SK-N-SH (cell line): Measurements from ENCODE around the gene UVRAG. TPM values are rescaled to one million over a fixed set of nuclear protein-coding genes. Genes with fewer than 3 reads are reported as not detected.

Experiments
- CTCF ChIA-PET: fragments of 300-600, 350-600 bp; formaldehyde crosslinking; extraction: SDS; loops from one replicate; lab custom pipeline; 2021; lab: Yijun Ruan, JAX
- POLR2A ChIA-PET: fragments of 350-600 bp; sonication (Branson Sonifier 250); formaldehyde crosslinking; extraction: SDS; loops from one replicate; lab custom pipeline; 2020; ENCODE audit warnings: antibody characterized with exemption, inconsistent platforms; lab: Yijun Ruan, JAX
- DNase-seq: peaks from one replicate; pipeline ENCODE4 v3.0.0; 2012
- H2AFZ ChIP-seq: fragments of 200-600 bp; sonication (generic); 2 replicates; pipeline ENCODE4 v1.8.1; 2016; ENCODE audit warnings: antibody characterized with exemption, mild to moderate bottlenecking, low read depth
- H3F3A ChIP-seq: fragments of 200-600 bp; sonication (generic); replicated peaks from 2 replicates; pipeline ENCODE3; 2016; ENCODE audit warnings: antibody characterized with exemption, mild to moderate bottlenecking; ENCODE audit not compliant: insufficient read depth
- H3K27ac ChIP-seq, 2 experiments: fragments of 200-500 bp in 1 of 2; fragments of 200-600 bp in 1 of 2; sonication (Bioruptor generic) in 1 of 2; sonication (generic), shearing (Covaris generic) in 1 of 2; 2 replicates each; pipeline versions ENCODE4 v1.5.1 to v1.6.1; 2014 to 2016; ENCODE audit warnings: low read depth in 2 of 2, inconsistent platforms in 1 of 2, low read length in 1 of 2, mild to moderate bottlenecking in 1 of 2, mixed read lengths in 1 of 2
- H3K27me3 ChIP-seq: fragments of 200-600 bp; sonication (generic), shearing (Covaris generic); 2 replicates; pipeline ENCODE4 v1.6.1; 2016; ENCODE audit warnings: mixed run types; ENCODE audit not compliant: insufficient read depth
- H3K36me3 ChIP-seq, 2 experiments: fragments of 200-500 bp in 1 of 2; fragments of 200-600 bp in 1 of 2; sonication (Bioruptor generic) in 1 of 2; sonication (generic) in 1 of 2; replicated peaks in 1 of 2; 2 replicates each; pipeline versions ENCODE3 to v1.5.1; 2014 to 2016; ENCODE audit warnings: low read length in 1 of 2, mild to moderate bottlenecking in 1 of 2; ENCODE audit not compliant: insufficient read depth in 2 of 2, control insufficient read depth in 1 of 2
- H3K4me1 ChIP-seq, 2 experiments: fragments of 200-500 bp in 1 of 2; fragments of 200-600 bp in 1 of 2; sonication (Bioruptor generic) in 1 of 2; sonication (generic), shearing (Covaris generic) in 1 of 2; 2 replicates each; pipeline versions ENCODE4 v1.5.1 to v1.6.1; 2014 to 2016; ENCODE audit warnings: low read depth in 1 of 2, low read length in 1 of 2, mixed run types in 1 of 2; ENCODE audit not compliant: insufficient read depth in 2 of 2, control insufficient read depth in 1 of 2
- H3K4me2 ChIP-seq: fragments of 200-600 bp; sonication (generic), shearing (Covaris generic); 2 replicates; pipeline ENCODE4 v1.6.1; 2017; ENCODE audit warnings: mixed run types
- H3K4me3 ChIP-seq, 2 experiments: fragments of 200-500 bp in 1 of 2; fragments of 200-600 bp in 1 of 2; sonication (Bioruptor generic) in 1 of 2; sonication (generic), shearing (Covaris generic) in 1 of 2; 2 replicates each; pipeline versions ENCODE4 v1.5.1 to v1.8.1; 2014 to 2016; ENCODE audit warnings: low read depth in 2 of 2, inconsistent platforms in 1 of 2, low read length in 1 of 2, mild to moderate bottlenecking in 1 of 2, mixed read lengths in 1 of 2, moderate library complexity in 1 of 2
- H3K79me2 ChIP-seq: fragments of 200-600 bp; sonication (generic); 2 replicates; pipeline ENCODE4 v1.8.1; 2017; ENCODE audit warnings: mild to moderate bottlenecking; ENCODE audit not compliant: insufficient read depth
- H3K9ac ChIP-seq: fragments of 200-600 bp; sonication (generic); 2 replicates; pipeline ENCODE4 v1.6.1; 2017; ENCODE audit warnings: mixed run types
- H3K9me2 ChIP-seq: fragments of 200-600 bp; sonication (generic); 2 replicates; pipeline ENCODE4 v1.6.1; 2017; ENCODE audit warnings: mixed run types
- H3K9me3 ChIP-seq: fragments of 200-600 bp; sonication (generic); 2 replicates; pipeline ENCODE4 v1.6.1; 2017; ENCODE audit warnings: mixed run types, mild to moderate bottlenecking, moderate library complexity
- H4K20me1 ChIP-seq: fragments of 200-600 bp; sonication (generic); 2 replicates; pipeline ENCODE4 v1.6.1; 2017; ENCODE audit warnings: mild to moderate bottlenecking, mixed run types; ENCODE audit not compliant: insufficient read depth
- EP300 ChIP-seq, 2 experiments: IDR thresholded peaks; 2 replicates each; pipeline versions ENCODE4 v1.4.0 to v1.6.1; 2012; ENCODE audit warnings: borderline replicate concordance in 1 of 2, low read depth in 1 of 2, low read length in 1 of 2
- FOSL2 ChIP-seq: IDR thresholded peaks from 2 replicates; pipeline ENCODE4 v1.4.0; 2012; ENCODE audit warnings: low read depth, mild to moderate bottlenecking, moderate library complexity, borderline replicate concordance
- FOXJ3 ChIP-seq: sonication (generic); formaldehyde crosslinking; IDR thresholded peaks from 2 replicates; pipeline ENCODE4 v1.5.1; 2020; ENCODE audit warnings: mild to moderate bottlenecking, missing genetic modification reagents
- FOXM1 ChIP-seq: IDR thresholded peaks from 2 replicates; pipeline ENCODE4 v1.4.0; 2012; ENCODE audit warnings: low read depth, mild to moderate bottlenecking
- GABPA ChIP-seq: IDR thresholded peaks from 2 replicates; pipeline ENCODE4 v1.4.0; 2012; ENCODE audit warnings: low read depth, mild to moderate bottlenecking
- GATA2 ChIP-seq: sonication (generic); formaldehyde crosslinking; IDR thresholded peaks from 2 replicates; pipeline ENCODE4 v1.5.0; 2020; ENCODE audit warnings: mild to moderate bottlenecking, missing genetic modification reagents
- MEF2A ChIP-seq: IDR thresholded peaks from 2 replicates; pipeline ENCODE4 v1.4.0; 2012; ENCODE audit warnings: low read depth, borderline replicate concordance
- MXI1 ChIP-seq: IDR thresholded peaks from 2 replicates; pipeline ENCODE4 v1.6.1; 2012; ENCODE audit warnings: mild to moderate bottlenecking, low read depth, low read length, improper control_type of control experiment
- NRF1 ChIP-seq: IDR thresholded peaks from 2 replicates; pipeline ENCODE4 v1.6.1; 2012; ENCODE audit warnings: low read depth, mild to moderate bottlenecking, low read length
- RAD21 ChIP-seq: IDR thresholded peaks from 2 replicates; pipeline ENCODE4 v1.6.1; 2012; ENCODE audit warnings: mild to moderate bottlenecking, low read length
- RCOR1 ChIP-seq: fragments of 150-350 bp; IDR thresholded peaks from 2 replicates; pipeline ENCODE4 v1.6.1; 2017; ENCODE audit warnings: antibody characterized with exemption, low read length
- RFX5 ChIP-seq: IDR thresholded peaks from 2 replicates; pipeline ENCODE4 v1.6.1; 2012; ENCODE audit warnings: mild to moderate bottlenecking, improper control_type of control experiment, low read length
- RXRA ChIP-seq: IDR thresholded peaks from 2 replicates; pipeline ENCODE4 v1.4.0; 2012; ENCODE audit warnings: low read depth, mild to moderate bottlenecking, borderline replicate concordance
- SMC3 ChIP-seq: IDR thresholded peaks from 2 replicates; pipeline ENCODE4 v1.6.1; 2012; ENCODE audit warnings: low read depth, low read length, improper control_type of control experiment
- TEAD4 ChIP-seq: IDR thresholded peaks from 2 replicates; pipeline ENCODE4 v1.4.0; 2012; ENCODE audit warnings: mild to moderate bottlenecking, borderline replicate concordance; ENCODE audit not compliant: insufficient read depth
- YY1 ChIP-seq: IDR thresholded peaks from 2 replicates; pipeline ENCODE4 v1.4.0; 2012; ENCODE audit warnings: low read depth, mild to moderate bottlenecking
- WGBS: methylation state at CpG from one replicate; pipeline ENCODE4 v1.1.6; 2017; ENCODE audit warnings: low lambda C conversion rate; 5-methylcytosine and 5-hydroxymethylcytosine counted together
- polyA plus RNA-seq, 3 experiments: library from polyadenylated mRNA; depleted of rRNA; stranded (reverse); fragments of >200 nt; gene quantifications; 2 replicates each; pipeline ENCODE4 v1.2.3, GENCODE V29; 2012
- TF ChIP-seq, protein P1 (sequence below): IDR thresholded peaks from 2 replicates; pipeline ENCODE4; 2012
- TF ChIP-seq, protein P2 (sequence below): IDR thresholded peaks from 2 replicates; pipeline ENCODE4 v1.4.0; 2012; ENCODE audit warnings: low read depth, borderline replicate concordance
- TF ChIP-seq, protein P3 (sequence below): IDR thresholded peaks from 2 replicates; pipeline ENCODE4 v1.4.0; 2012; ENCODE audit warnings: low read depth
- TF ChIP-seq, protein P4 (sequence below): fragments of 150-350 bp; IDR thresholded peaks from 2 replicates; pipeline ENCODE4 v1.6.1; 2016; ENCODE audit warnings: mild to moderate bottlenecking, low read depth, low read length
- TF ChIP-seq, protein P5 (sequence below): fragments of 200-600 bp; sonication (generic); IDR thresholded peaks from 2 replicates; pipeline ENCODE4 v1.6.1; 2017; ENCODE audit warnings: antibody characterized with exemption, mild to moderate bottlenecking, moderate library complexity
- TF ChIP-seq, protein P6 (sequence below): fragments of 150-350 bp; IDR thresholded peaks from 2 replicates; pipeline ENCODE4 v1.6.1; 2017; ENCODE audit warnings: antibody characterized with exemption, low read length, low read depth, borderline replicate concordance

UVRAG gene
- polyA plus RNA-seq, 1 of the 3 experiments (the other 2 are of a cell fraction), result 5.8 TPM

DNA sequence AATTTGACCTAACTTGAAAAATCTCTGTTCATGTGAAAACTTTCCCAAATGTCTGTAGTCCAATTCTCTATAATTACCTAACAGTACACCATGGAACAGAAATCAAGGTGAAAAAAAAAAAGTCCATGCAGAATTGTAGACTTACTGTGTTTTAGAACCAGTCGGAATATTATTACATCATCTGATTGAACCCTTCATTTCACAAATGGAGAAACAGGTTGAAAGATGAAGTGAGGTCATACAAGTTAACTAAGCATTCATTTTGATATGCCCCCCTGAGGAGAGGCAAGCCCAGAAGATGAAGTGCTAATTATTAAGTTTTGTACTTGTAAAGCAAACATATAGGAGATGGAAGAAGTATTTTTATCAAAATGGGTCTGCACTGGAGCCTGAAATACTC, 211.9 kb downstream of the UVRAG start (continued):
- TF ChIP-seq, protein P1, sequence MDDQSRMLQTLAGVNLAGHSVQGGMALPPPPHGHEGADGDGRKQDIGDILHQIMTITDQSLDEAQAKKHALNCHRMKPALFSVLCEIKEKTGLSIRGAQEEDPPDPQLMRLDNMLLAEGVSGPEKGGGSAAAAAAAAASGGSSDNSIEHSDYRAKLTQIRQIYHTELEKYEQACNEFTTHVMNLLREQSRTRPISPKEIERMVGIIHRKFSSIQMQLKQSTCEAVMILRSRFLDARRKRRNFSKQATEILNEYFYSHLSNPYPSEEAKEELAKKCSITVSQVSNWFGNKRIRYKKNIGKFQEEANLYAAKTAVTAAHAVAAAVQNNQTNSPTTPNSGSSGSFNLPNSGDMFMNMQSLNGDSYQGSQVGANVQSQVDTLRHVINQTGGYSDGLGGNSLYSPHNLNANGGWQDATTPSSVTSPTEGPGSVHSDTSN, result no peak
- TF ChIP-seq RXRA, result no peak
- no peak for TF ChIP-seq YY1
- TF ChIP-seq, protein P2, sequence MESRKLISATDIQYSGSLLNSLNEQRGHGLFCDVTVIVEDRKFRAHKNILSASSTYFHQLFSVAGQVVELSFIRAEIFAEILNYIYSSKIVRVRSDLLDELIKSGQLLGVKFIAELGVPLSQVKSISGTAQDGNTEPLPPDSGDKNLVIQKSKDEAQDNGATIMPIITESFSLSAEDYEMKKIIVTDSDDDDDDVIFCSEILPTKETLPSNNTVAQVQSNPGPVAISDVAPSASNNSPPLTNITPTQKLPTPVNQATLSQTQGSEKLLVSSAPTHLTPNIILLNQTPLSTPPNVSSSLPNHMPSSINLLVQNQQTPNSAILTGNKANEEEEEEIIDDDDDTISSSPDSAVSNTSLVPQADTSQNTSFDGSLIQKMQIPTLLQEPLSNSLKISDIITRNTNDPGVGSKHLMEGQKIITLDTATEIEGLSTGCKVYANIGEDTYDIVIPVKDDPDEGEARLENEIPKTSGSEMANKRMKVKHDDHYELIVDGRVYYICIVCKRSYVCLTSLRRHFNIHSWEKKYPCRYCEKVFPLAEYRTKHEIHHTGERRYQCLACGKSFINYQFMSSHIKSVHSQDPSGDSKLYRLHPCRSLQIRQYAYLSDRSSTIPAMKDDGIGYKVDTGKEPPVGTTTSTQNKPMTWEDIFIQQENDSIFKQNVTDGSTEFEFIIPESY, result no peak
- TF ChIP-seq FOSL2, result no peak
- TF ChIP-seq SMC3, result no peak
- TF ChIP-seq, protein P3, sequence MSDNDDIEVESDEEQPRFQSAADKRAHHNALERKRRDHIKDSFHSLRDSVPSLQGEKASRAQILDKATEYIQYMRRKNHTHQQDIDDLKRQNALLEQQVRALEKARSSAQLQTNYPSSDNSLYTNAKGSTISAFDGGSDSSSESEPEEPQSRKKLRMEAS, result no peak

DNA sequence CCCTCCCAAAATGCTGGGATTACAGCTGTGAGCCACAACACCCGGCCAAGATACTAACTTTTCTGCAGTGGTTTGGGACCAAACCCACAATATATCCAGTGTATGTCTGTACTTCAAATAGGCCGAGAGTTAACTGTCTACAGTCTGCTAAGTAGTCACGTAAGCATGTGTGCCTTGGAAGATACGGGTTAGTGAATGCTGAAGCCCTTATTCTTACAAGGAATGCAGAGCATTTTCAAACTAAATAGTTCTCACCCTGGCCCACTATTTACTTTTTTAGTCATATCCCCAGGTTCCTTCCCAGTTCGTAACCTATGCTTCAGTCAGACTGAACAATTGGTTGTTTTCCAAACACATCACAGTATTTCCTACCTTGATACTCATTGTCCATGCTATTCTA, 215.3 kb downstream of the UVRAG start:
- Histone ChIP-seq H3K9me2 (no peaks in the 10 kb centered on the region), H2AFZ (no peak overlapping the region), H3K36me3 (no peaks in the 10 kb centered on the region), H4K20me1 (no peaks in the 10 kb centered on the region), H3K79me2 (no peaks in the 10 kb centered on the region), H3K4me3 (no peak overlapping the region), H3K4me1 (peaks cover 5 to 12% of the 10 kb centered on the region in 2 experiments; a peak in 3 of 4 replicates), H3K27ac (no peak overlapping the region), H3K9me3 (no peaks in the 10 kb centered on the region), H3K9ac (no peak overlapping the region), H3K4me2 (no peak overlapping the region), H3K27me3 (no peaks in the 10 kb centered on the region), H3F3A (peaks cover 12% of the 10 kb centered on the region)
- ChIA-PET POLR2A (no interaction called here), CTCF (interaction anchor here (2.0 kb wide), 1 partner anchor 133 kb away, joined by 4 read pairs; no protein-coding TSS in a partner anchor)
- 83% methylated on average over 5 of the region's 5 CpGs for WGBS
- no peak for DNase-seq
- TF ChIP-seq NRF1 (no peak), RXRA (no peak), MXI1 (no peak), FOXJ3 (CRISPR knock-in tag) (no peak), GATA2 (CRISPR knock-in tag) (no peak), MEF2A (no peak), RFX5 (no peak), GABPA (no peak), TEAD4 (no peak), FOXM1 (no peak), FOSL2 (no peak), RCOR1 (no peak), EP300 (IDR thresholded peaks at IDR 0.05; ENCODE audit: borderline replicate concordance in 1 of 2, low read depth in 1 of 2, low read length in 1 of 2) (no peak), RAD21 (no peak)
- TF ChIP-seq, protein P4, sequence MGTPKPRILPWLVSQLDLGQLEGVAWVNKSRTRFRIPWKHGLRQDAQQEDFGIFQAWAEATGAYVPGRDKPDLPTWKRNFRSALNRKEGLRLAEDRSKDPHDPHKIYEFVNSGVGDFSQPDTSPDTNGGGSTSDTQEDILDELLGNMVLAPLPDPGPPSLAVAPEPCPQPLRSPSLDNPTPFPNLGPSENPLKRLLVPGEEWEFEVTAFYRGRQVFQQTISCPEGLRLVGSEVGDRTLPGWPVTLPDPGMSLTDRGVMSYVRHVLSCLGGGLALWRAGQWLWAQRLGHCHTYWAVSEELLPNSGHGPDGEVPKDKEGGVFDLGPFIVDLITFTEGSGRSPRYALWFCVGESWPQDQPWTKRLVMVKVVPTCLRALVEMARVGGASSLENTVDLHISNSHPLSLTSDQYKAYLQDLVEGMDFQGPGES, result no peak
- TF ChIP-seq, protein P5, sequence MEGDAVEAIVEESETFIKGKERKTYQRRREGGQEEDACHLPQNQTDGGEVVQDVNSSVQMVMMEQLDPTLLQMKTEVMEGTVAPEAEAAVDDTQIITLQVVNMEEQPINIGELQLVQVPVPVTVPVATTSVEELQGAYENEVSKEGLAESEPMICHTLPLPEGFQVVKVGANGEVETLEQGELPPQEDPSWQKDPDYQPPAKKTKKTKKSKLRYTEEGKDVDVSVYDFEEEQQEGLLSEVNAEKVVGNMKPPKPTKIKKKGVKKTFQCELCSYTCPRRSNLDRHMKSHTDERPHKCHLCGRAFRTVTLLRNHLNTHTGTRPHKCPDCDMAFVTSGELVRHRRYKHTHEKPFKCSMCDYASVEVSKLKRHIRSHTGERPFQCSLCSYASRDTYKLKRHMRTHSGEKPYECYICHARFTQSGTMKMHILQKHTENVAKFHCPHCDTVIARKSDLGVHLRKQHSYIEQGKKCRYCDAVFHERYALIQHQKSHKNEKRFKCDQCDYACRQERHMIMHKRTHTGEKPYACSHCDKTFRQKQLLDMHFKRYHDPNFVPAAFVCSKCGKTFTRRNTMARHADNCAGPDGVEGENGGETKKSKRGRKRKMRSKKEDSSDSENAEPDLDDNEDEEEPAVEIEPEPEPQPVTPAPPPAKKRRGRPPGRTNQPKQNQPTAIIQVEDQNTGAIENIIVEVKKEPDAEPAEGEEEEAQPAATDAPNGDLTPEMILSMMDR, result no peak
- TF ChIP-seq, protein P6, sequence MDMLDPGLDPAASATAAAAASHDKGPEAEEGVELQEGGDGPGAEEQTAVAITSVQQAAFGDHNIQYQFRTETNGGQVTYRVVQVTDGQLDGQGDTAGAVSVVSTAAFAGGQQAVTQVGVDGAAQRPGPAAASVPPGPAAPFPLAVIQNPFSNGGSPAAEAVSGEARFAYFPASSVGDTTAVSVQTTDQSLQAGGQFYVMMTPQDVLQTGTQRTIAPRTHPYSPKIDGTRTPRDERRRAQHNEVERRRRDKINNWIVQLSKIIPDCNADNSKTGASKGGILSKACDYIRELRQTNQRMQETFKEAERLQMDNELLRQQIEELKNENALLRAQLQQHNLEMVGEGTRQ, result no peak
